ENCODE results near the gene ALG9. TPM values are rescaled to one million over a fixed set of nuclear protein-coding genes. Genes with fewer than 3 reads are reported as not detected.

Gene ALG9
- polyA plus RNA-seq, 1 donor (not counting 4 experiments of a cell fraction or from before 2014, with no cell fraction given) = 27.2 TPM

DNA sequence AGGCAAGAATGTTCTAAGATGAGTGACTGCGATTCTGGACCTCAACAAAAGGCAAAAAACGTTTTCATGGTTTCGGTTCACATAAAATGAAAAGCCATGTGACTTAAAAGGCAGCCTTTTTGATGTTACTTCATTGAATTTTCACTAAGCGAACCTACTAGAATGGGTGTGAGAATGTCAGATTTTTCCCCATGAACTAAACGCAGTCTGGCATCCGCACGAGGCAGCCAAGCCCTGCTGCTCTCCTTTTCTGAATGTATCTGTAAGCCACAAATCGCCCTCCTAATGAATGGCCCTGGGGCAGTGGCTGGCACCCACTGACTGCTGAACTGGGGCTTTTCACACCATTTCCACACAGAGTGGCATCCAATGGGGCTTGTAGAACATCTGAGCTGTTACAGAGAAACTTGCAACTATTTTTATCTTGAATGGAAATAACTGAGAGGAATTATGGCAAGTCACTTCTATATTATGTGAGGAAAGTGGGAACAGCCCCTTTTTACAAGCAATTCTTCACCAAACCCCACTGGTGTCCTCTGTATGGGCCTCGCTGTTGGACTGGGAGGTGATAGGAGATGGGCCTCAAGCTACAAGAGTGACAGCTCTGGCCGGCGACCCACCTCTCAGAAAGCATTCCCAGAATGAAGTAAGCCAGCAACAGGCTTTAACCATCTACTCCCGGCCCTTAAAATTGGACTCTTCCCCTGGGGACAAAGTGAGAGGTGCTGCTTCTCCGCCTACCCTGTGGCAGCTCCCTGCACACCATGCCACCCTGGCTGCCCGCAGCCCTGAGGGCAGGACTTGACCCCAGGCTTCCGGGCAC is 134.5 kb downstream of the ALG9 start:
- H3K4me1 ChIP-seq (ENCODE audit: control insufficient read depth, extremely low read depth, insufficient read depth, low read length) = peaks cover 41% of the 10 kb centered on the region

More for the DNA sequence above, 134.5 kb downstream of the ALG9 start:
- dilution Hi-C loops (cut with MboI; ENCODE audit: extremely low pct_ligation_motif_present, low sequenced_read_pairs) = no loop called here
- FAIRE-seq (no peak), DNase-seq (ENCODE audit: low read depth, low spot score) (no peak)
- no peak overlapping the region for H3K4me3 ChIP-seq (ENCODE audit: control insufficient read depth in 2 of 3, extremely low read depth in 1 of 3, insufficient read depth in 2 of 3, low read depth in 1 of 3, low read length in 3 of 3)
- peaks cover 7 to 8% of the 10 kb centered on the region in 2 experiments for H3K36me3 ChIP-seq (ENCODE audit: control insufficient read depth in 2 of 2, extremely low read depth in 1 of 2, insufficient read depth in 2 of 2, low read length in 2 of 2)
- no peaks in the 10 kb centered on the region for H4K20me1 ChIP-seq (ENCODE audit: control insufficient read depth, extremely low read depth, insufficient read depth, low read length)
- no peaks in the 10 kb centered on the region for H3K9me3 ChIP-seq (ENCODE audit: control insufficient read depth, low read depth, low read length)
- H2AFZ ChIP-seq (ENCODE audit: control insufficient read depth, low read length) = peak overlapping the region; percentile 85
- H3K27me3 ChIP-seq (ENCODE audit: control insufficient read depth, extremely low read depth, insufficient read depth, low read length) = no peaks in the 10 kb centered on the region
- H3K27ac ChIP-seq (ENCODE audit: control insufficient read depth, insufficient read depth, low read length) = peak overlapping the region; percentile 100
- peak overlapping the region; percentile 87 for H3K4me2 ChIP-seq (ENCODE audit: control insufficient read depth, extremely low read depth, insufficient read depth, low read depth, low read length)
- peaks cover 6% of the 10 kb centered on the region for H3K9me1 ChIP-seq (ENCODE audit: control insufficient read depth, extremely low read depth, insufficient read depth, low read length)
- H3K9ac ChIP-seq (ENCODE audit: control insufficient read depth, extremely low read depth, insufficient read depth, low read length) = peak overlapping the region; percentile 96
- H3K79me2 ChIP-seq (ENCODE audit: control insufficient read depth, insufficient read depth, low read length) = no peaks in the 10 kb centered on the region
- TF ChIP-seq, protein P1, sequence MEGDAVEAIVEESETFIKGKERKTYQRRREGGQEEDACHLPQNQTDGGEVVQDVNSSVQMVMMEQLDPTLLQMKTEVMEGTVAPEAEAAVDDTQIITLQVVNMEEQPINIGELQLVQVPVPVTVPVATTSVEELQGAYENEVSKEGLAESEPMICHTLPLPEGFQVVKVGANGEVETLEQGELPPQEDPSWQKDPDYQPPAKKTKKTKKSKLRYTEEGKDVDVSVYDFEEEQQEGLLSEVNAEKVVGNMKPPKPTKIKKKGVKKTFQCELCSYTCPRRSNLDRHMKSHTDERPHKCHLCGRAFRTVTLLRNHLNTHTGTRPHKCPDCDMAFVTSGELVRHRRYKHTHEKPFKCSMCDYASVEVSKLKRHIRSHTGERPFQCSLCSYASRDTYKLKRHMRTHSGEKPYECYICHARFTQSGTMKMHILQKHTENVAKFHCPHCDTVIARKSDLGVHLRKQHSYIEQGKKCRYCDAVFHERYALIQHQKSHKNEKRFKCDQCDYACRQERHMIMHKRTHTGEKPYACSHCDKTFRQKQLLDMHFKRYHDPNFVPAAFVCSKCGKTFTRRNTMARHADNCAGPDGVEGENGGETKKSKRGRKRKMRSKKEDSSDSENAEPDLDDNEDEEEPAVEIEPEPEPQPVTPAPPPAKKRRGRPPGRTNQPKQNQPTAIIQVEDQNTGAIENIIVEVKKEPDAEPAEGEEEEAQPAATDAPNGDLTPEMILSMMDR (optimal IDR thresholded peaks at IDR 0.05 in 1 of 3, IDR thresholded peaks at IDR 0.05 in 1 of 3, conservative IDR thresholded peaks at IDR 0.05 in 1 of 3; ENCODE audit: extremely low read depth in 1 of 3, insufficient read depth in 2 of 3, low read length in 3 of 3) = no peak
- no peak for TF ChIP-seq EZH2 (IDR thresholded peaks at IDR 0.05; ENCODE audit: low read length)

Small RNA genes within 50 kb of the gene (small RNA-seq; reads per million reads assigned to genes)
- gene GNG5P3 (ENCODE audit: insufficient read length in 3 of 3, low read depth in 3 of 3, low replicate concordance in 1 of 3) (0 reads per million in 3 experiments), gene RPL37AP8 (ENCODE audit: insufficient read length in 3 of 3, low read depth in 3 of 3, low replicate concordance in 1 of 3) (0 reads per million in 3 experiments)

Other genes starting within 250 kb of the ALG9 start
- 22.3 to 35.1 TPM (median 33.6 TPM) in 3 replicates for gene PPP2R1B, start 105.2 kb downstream of the ALG9 start, polyA plus RNA-seq
- 2.2 to 3.5 TPM (median 2.9 TPM) in 3 replicates for gene FDXACB1, start 7.6 kb upstream of the ALG9 start, polyA plus RNA-seq
- gene CFAP68, start 8.0 kb upstream of the ALG9 start, polyA plus RNA-seq = 33.0 to 63.8 TPM (median 58.9 TPM) in 3 replicates
- gene CRYAB, start 40.2 kb upstream of the ALG9 start, polyA plus RNA-seq = 7.4 to 47.9 TPM (median 11.0 TPM) in 3 replicates
- 0.08 to 0.98 TPM (median 0.22 TPM) in 3 replicates for gene HSPB2, start 41.2 kb upstream of the ALG9 start, polyA plus RNA-seq
- 2.9 to 5.5 TPM (median 3.5 TPM) in 3 replicates for gene C11orf52, start 47.3 kb upstream of the ALG9 start, polyA plus RNA-seq
- gene DIXDC1, start 65.8 kb upstream of the ALG9 start, polyA plus RNA-seq = 5.9 to 13.2 TPM (median 7.8 TPM) in 3 replicates
- gene DLAT, start 153.8 kb upstream of the ALG9 start, polyA plus RNA-seq = 23.3 to 41.9 TPM (median 40.2 TPM) in 3 replicates
- 1.2 to 2.0 TPM (median 1.9 TPM) in 3 replicates for gene PIH1D2, start 202.4 kb upstream of the ALG9 start, polyA plus RNA-seq
- gene NKAPD1, start 202.7 kb upstream of the ALG9 start, polyA plus RNA-seq = 13.1 to 23.3 TPM (median 18.9 TPM) in 3 replicates
- 91.7 to 151 TPM (median 126 TPM) in 3 replicates for gene TIMM8B, start 215.2 kb upstream of the ALG9 start, polyA plus RNA-seq
- 101 to 126 TPM (median 121 TPM) in 3 replicates for gene SDHD, start 215.3 kb upstream of the ALG9 start, polyA plus RNA-seq